ENCODE measurements around the gene ITPRIP.

GRCh38 chr10:104315486-104315921 lies 22.8 kb downstream of the ITPRIP start:
- TF ChIP-seq TAF1 (conservative IDR thresholded peaks at IDR 0.05) = no peak
- no peak for TF ChIP-seq CTCF (IDR thresholded peaks at IDR 0.05; ENCODE audit: low read depth, low read length, missing input control)
- TF ChIP-seq RXRA (IDR thresholded peaks at IDR 0.05) = no peak
- TF ChIP-seq RAD21 (IDR thresholded peaks at IDR 0.05) = no peak
- TF ChIP-seq SP1 (IDR thresholded peaks at IDR 0.05) = no peak
- TF ChIP-seq, protein P1, sequence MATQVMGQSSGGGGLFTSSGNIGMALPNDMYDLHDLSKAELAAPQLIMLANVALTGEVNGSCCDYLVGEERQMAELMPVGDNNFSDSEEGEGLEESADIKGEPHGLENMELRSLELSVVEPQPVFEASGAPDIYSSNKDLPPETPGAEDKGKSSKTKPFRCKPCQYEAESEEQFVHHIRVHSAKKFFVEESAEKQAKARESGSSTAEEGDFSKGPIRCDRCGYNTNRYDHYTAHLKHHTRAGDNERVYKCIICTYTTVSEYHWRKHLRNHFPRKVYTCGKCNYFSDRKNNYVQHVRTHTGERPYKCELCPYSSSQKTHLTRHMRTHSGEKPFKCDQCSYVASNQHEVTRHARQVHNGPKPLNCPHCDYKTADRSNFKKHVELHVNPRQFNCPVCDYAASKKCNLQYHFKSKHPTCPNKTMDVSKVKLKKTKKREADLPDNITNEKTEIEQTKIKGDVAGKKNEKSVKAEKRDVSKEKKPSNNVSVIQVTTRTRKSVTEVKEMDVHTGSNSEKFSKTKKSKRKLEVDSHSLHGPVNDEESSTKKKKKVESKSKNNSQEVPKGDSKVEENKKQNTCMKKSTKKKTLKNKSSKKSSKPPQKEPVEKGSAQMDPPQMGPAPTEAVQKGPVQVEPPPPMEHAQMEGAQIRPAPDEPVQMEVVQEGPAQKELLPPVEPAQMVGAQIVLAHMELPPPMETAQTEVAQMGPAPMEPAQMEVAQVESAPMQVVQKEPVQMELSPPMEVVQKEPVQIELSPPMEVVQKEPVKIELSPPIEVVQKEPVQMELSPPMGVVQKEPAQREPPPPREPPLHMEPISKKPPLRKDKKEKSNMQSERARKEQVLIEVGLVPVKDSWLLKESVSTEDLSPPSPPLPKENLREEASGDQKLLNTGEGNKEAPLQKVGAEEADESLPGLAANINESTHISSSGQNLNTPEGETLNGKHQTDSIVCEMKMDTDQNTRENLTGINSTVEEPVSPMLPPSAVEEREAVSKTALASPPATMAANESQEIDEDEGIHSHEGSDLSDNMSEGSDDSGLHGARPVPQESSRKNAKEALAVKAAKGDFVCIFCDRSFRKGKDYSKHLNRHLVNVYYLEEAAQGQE (IDR thresholded peaks at IDR 0.05) = no peak
- TF ChIP-seq YY1 (IDR thresholded peaks at IDR 0.05) = no peak
